Lower lobe of right lung (tissue), 2 donors: ENCODE measurements around the gene ZC3H12D. TPM values are rescaled to one million over a fixed set of nuclear protein-coding genes. Genes with fewer than 3 reads are reported as not detected.
"Not testable (repeated sequence)": the region's sequence is repeated elsewhere in the genome, so short reads cannot be mapped to it uniquely, and the experiment has no call there.

ENCODE experiments used
- ATAC-seq, 2 donors: fragments of 200-7000 bp; cut with Tn5 transposase; one replicate each; pipeline ENCODE4 v1.9.1; 2020 to 2022; ENCODE audit warnings: mild to moderate bottlenecking in 2 of 2, moderate library complexity in 2 of 2
- DNase-seq: peaks from one replicate; pipeline ENCODE4 v3.0.0-alpha.2; 2020
- H3K27ac ChIP-seq: fragments of 200-600 bp; one replicate; pipeline ENCODE4 v1.8.0; 2022
- H3K27me3 ChIP-seq: fragments of 200-600 bp; one replicate; pipeline ENCODE4 v1.8.0; 2022; ENCODE audit warnings: low read depth
- H3K36me3 ChIP-seq: fragments of 200-600 bp; one replicate; pipeline ENCODE4 v1.8.0; 2022; ENCODE audit warnings: mild to moderate bottlenecking
- H3K4me1 ChIP-seq: fragments of 200-600 bp; one replicate; pipeline ENCODE4 v1.8.0; 2022
- H3K4me3 ChIP-seq: fragments of 200-600 bp; one replicate; pipeline ENCODE4 v1.8.0; 2022; ENCODE audit warnings: mild to moderate bottlenecking
- H3K9me3 ChIP-seq: fragments of 200-600 bp; one replicate; pipeline ENCODE4 v1.8.0; 2022
- intact Hi-C: fragments of 100-400 bp; cut with DNase I; formaldehyde crosslinking; loops from one replicate; pipeline ENCODE4 v1.11.0; 2022
- total RNA-seq: library from RNA; stranded (reverse); fragmentation: NEBNext Ultra II Directional; extraction: Animal tissue kit (Norgen Biotek cat#: 25700); gene quantifications from one replicate; pipeline ENCODE4 v1.2.1, GENCODE V29; 2021
- TF ChIP-seq, protein P1 (sequence below): fragments of 200-600 bp; IDR thresholded peaks from one replicate; pipeline ENCODE4 v1.8.0; 2022; ENCODE audit warnings: antibody characterized with exemption, mild to moderate bottlenecking
- donor health status: DM: no; HTN: yes; CAD: no; lungs with severe emphysema.

The ZC3H12D gene
- total RNA-seq, 1 donor from 2014 or later, result 2.6 TPM

DNA sequence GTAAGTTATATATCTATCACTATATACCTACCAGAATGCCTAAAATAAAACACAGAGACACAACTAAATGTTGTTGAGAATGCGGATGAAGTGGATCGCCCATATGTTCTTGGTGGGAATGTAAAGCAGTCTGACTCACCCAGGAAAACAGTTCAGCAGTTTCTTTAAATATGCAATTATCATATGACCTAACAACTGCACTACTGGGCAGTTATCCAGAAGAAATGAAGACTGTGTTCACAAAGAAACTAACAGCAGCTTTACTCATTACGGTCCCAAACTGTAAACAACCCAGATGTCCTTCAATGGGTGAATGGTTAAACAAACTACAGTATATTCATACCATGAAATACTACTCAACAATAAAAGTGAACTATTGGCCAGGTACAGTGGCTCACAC is 14.3 kb upstream of the ZC3H12D start:
- peak overlapping the region; percentile 13 for H3K27ac ChIP-seq
- TF ChIP-seq, protein P1, sequence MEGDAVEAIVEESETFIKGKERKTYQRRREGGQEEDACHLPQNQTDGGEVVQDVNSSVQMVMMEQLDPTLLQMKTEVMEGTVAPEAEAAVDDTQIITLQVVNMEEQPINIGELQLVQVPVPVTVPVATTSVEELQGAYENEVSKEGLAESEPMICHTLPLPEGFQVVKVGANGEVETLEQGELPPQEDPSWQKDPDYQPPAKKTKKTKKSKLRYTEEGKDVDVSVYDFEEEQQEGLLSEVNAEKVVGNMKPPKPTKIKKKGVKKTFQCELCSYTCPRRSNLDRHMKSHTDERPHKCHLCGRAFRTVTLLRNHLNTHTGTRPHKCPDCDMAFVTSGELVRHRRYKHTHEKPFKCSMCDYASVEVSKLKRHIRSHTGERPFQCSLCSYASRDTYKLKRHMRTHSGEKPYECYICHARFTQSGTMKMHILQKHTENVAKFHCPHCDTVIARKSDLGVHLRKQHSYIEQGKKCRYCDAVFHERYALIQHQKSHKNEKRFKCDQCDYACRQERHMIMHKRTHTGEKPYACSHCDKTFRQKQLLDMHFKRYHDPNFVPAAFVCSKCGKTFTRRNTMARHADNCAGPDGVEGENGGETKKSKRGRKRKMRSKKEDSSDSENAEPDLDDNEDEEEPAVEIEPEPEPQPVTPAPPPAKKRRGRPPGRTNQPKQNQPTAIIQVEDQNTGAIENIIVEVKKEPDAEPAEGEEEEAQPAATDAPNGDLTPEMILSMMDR, result no peak
- no peak for DNase-seq
- H3K9me3 ChIP-seq, result no peaks in the 10 kb centered on the region
- peaks cover 20% of the 10 kb centered on the region for H3K36me3 ChIP-seq
- H3K4me3 ChIP-seq, result no peak overlapping the region
- no peaks in the 10 kb centered on the region for H3K27me3 ChIP-seq
- ATAC-seq, result no peak
- no peaks in the 10 kb centered on the region for H3K4me1 ChIP-seq
- intact Hi-C loops, result no loop called here

DNA sequence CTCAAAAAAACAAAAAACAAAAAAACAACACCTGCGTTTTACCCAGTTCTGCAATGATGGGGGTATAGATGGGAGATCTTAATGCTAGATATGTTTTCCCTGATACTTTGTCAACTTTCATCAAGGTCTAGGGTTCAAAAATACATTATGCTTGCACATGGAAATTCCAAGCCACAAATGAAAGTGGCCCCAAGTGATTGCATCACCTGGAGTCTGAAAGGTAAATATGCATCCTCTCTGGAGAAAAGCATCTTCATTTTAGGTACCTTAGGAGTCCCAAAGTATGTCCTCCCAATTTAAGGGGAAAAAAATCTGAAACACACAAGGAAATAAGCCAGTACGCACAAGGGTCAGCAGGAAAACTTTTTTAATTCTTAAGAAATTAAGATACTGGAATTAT is 12.6 kb upstream of the ZC3H12D start:
- Histone ChIP-seq H3K27ac (no peak overlapping the region), H3K4me1 (no peaks in the 10 kb centered on the region), H3K36me3 (peaks cover 7% of the 10 kb centered on the region), H3K9me3 (no peaks in the 10 kb centered on the region), H3K27me3 (no peaks in the 10 kb centered on the region), H3K4me3 (no peak overlapping the region)
- no peak for DNase-seq
- intact Hi-C loops, result no loop called here
- TF ChIP-seq, protein P1, result no peak
- no peak for ATAC-seq

DNA sequence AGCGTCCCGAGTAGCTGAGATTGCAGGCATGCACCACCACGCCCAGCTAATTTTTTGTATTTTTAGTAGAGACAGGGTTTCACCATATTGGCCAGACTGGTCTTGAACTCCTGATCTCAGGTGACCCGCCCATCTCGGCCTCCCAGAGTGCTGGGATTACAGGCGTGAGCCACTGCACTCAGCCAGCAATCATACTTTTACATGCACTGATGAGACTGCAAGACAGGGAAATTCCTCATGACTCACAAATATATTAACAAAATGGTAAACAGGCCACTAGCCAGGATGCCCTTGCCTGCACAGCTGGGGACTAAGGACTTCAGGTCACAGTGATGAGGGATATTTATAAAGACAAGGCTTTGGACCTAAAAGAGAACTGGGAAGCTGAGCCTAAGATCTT is 11.8 kb upstream of the ZC3H12D start:
- H3K27ac ChIP-seq, H3K9me3 ChIP-seq, DNase-seq, H3K27me3 ChIP-seq, H3K4me1 ChIP-seq, H3K4me3 ChIP-seq, ATAC-seq, intact Hi-C loops, H3K36me3 ChIP-seq: not testable (repeated sequence)

DNA sequence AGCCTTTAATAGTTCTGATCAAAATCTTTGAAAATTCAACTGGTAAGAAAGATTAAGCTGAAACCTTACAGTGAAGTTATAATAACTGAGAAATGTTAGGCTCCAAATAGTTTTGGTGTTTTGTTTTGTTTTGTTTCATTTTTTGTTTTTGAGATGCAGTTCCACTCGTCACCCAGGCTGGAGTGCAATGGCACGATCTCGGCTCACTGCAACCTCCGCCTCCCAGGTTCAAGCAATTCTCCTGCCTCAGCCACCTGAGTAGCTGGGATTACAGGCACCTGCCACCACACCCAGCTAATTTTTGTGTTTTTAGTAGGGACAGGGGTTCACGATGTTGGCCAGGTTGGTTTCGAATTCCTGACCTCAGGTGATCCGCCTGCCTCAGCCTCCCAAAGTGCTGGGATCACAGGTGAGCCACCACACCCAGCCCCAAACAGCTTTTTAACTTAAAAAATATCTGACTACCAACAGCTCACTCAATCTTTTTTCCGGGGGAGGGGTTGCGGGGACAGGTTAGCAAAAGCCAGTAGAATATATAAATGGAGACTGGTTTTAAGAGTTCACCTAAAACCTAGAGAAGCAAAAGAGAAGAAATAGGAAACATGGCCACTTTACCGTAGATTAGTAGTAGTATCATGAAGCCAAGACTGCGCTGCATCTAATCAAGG is 10.7 kb upstream of the ZC3H12D start:
- not testable (repeated sequence) for ATAC-seq

DNA sequence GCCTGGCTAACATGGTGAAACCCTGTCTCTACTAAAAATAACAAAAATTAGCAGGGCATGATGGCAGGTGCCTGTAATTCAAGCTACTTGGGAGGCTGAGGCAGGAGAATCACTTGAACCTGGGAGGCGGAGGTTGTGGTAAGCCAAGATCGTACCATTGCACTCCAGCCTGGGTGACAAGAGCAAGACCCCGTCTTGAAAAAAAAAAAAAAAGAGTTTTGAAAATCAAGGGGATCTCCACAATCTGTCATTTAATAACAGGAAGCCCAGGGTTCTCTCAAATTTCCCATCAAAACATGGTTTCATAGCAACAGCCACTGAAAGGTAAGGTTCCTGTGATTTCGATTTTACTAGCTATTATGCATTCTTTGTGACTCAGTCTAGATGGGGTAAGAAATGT is 10.0 kb upstream of the ZC3H12D start:
- H3K9me3 ChIP-seq, H3K27me3 ChIP-seq, DNase-seq, H3K27ac ChIP-seq, intact Hi-C loops, ATAC-seq, H3K4me1 ChIP-seq, H3K36me3 ChIP-seq, H3K4me3 ChIP-seq: not testable (repeated sequence)

More for the DNA sequence above, 10.7 kb upstream of the ZC3H12D start:
- intact Hi-C loops, H3K27me3 ChIP-seq, H3K9me3 ChIP-seq, H3K4me3 ChIP-seq, DNase-seq, H3K27ac ChIP-seq, H3K4me1 ChIP-seq, H3K36me3 ChIP-seq: not testable (repeated sequence)

DNA sequence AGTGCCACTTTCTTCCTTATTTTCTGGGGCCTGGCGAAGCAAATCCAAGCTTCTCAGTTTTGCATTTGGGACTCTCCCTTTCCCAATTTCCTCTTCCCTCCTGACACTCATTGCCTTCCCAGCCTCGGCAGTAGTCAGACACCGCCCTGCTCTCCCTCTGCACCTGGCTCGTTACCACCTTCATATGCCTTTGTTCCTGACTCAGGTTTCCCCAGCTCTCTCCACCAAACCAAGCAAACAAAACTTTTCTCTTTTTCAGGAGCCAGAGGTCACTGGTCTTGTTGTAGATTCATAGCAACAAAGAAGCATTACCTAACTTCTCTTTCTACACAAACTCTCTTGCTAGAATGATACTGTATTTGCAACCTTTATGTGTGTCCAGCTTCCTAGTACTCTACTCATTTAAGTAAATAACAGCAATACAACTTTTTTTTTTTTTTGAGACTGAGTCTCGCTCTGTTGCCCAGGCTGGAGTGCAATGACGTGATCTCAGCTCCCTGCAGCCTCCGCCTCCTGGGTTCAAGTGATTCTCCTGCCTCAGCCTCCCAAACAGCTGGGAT is 9.0 kb upstream of the ZC3H12D start:
- TF ChIP-seq, protein P1, result no peak
- ATAC-seq (peak in 1 of 2 donors; percentile 35), DNase-seq (no peak)
- H3K27me3 ChIP-seq, result no peaks in the 10 kb centered on the region
- H3K36me3 ChIP-seq, result no peaks in the 10 kb centered on the region
- no peaks in the 10 kb centered on the region for H3K9me3 ChIP-seq
- no peak overlapping the region for H3K4me3 ChIP-seq
- no peaks in the 10 kb centered on the region for H3K4me1 ChIP-seq
- no peak overlapping the region for H3K27ac ChIP-seq
- intact Hi-C loops, result no loop called here

DNA sequence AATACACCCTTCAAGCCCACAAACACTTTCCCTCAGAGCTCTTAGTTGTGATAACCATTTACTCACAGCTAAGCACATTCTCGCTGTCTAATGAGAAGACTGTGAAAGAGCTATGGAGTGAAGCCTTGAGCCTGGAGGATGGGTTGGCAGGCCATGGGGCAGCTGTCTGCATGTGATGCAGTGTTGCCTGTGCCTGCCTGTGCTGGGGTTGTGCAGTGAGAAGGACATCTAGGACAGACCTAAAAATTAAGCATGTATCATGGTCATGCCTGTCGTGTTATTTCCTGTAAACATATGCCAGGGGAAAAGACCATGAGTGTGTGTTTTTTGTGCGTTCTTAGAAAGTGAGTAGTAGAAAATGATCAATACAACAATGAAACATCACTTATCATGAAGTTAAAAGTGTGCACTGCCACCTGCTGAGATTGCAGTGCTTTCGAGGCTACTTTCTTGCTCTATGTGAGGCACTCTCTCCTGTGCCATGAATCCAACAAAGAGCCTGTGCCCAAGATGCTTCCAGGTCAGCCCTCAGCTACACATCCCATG is 8.1 kb upstream of the ZC3H12D start:
- no peak for ATAC-seq
- no peaks in the 10 kb centered on the region for H3K4me1 ChIP-seq
- no peak overlapping the region for H3K4me3 ChIP-seq
- H3K27ac ChIP-seq, result no peak overlapping the region
- no peaks in the 10 kb centered on the region for H3K36me3 ChIP-seq
- intact Hi-C loops, result no loop called here
- TF ChIP-seq, protein P1, result no peak
- no peaks in the 10 kb centered on the region for H3K9me3 ChIP-seq
- DNase-seq, result no peak
- H3K27me3 ChIP-seq, result no peaks in the 10 kb centered on the region
